Esophagus muscularis mucosa (tissue), 4 donors: ENCODE results near the gene NPAT. TPM values are rescaled to one million over a fixed set of nuclear protein-coding genes. Genes with fewer than 3 reads are reported as not detected.

Experiments used
- DNase-seq: peaks from one replicate; pipeline ENCODE4 v3.0.0-alpha.2; 2017; ENCODE audit errors: extremely low spot score
- H3K27ac ChIP-seq, 4 donors: fragments of 200-600 bp; sonication (generic); replicated peaks in 1 of 4; 1 replicate in 3 of 4; 2 replicates in 1 of 4; pipeline ENCODE4 v1.5.1; 2016 to 2019; ENCODE audit warnings: mild to moderate bottlenecking in 1 of 4
- H3K27me3 ChIP-seq, 4 donors: fragments of 200-600 bp; sonication (generic); one replicate each; pipeline versions ENCODE4 v1.5.1 to v1.6.0; 2016 to 2019
- H3K36me3 ChIP-seq, 4 donors: fragments of 200-600 bp; sonication (generic); one replicate each; pipeline ENCODE4 v1.5.1; 2016 to 2019
- H3K4me1 ChIP-seq, 4 donors: fragments of 200-600 bp; sonication (generic); one replicate each; pipeline ENCODE4 v1.5.1; 2016 to 2019
- H3K4me3 ChIP-seq, 4 donors: fragments of 200-600 bp; sonication (generic); 1 replicate in 2 of 4; 2 replicates in 2 of 4; pipeline ENCODE4 v1.5.1; 2016 to 2019; ENCODE audit warnings: mild to moderate bottlenecking in 4 of 4, moderate library complexity in 1 of 4
- H3K9me3 ChIP-seq, 4 donors: fragments of 200-600 bp; sonication (generic); 1 replicate in 3 of 4; 2 replicates in 1 of 4; pipeline ENCODE4 v1.5.1; 2016 to 2019
- EP300 ChIP-seq: sonication (generic); formaldehyde crosslinking; IDR thresholded peaks from one replicate; pipeline ENCODE4 v1.6.1; 2017; ENCODE audit warnings: antibody characterized with exemption
- POLR2A ChIP-seq: fragments of 450-650 bp; IDR thresholded peaks from one replicate; pipeline ENCODE4 v1.6.1; 2017; ENCODE audit warnings: antibody characterized with exemption, moderate library complexity, mild to moderate bottlenecking, low read depth
- POLR2AphosphoS5 ChIP-seq, 2 donors: sonication (generic); formaldehyde crosslinking; IDR thresholded peaks; one replicate each; pipeline ENCODE4 v1.6.1; 2017; ENCODE audit warnings: antibody characterized with exemption in 2 of 2
- WGBS: methylation state at CpG from one replicate; pipeline ENCODE4 v1.1.5; 2018; 5-methylcytosine and 5-hydroxymethylcytosine counted together
- intact Hi-C: fragments of 100-400 bp; cut with DNase I; formaldehyde crosslinking; loops from one replicate; pipeline ENCODE4 v1.15.1; 2023
- total RNA-seq, 4 donors: library from RNA; depleted of rRNA; stranded (reverse); fragments of >200 nt; gene quantifications; one replicate each; pipeline versions ENCODE4 v1.1.0 to v1.2.1, GENCODE V29; 2016
- TF ChIP-seq, protein P1 (sequence below), 3 experiments: fragments of 200-600 bp in 2 of 3; fragments of 450-650 bp in 1 of 3; sonication (generic) in 2 of 3; IDR thresholded peaks; one replicate each; pipeline ENCODE4 v1.5.1; 2017 to 2019; ENCODE audit warnings: antibody characterized with exemption in 3 of 3, mild to moderate bottlenecking in 2 of 3, moderate library complexity in 1 of 3

Gene NPAT
- total RNA-seq, 4 donors from 2014 or later: 10.4 to 13.7 (median 10.7) TPM

DNA sequence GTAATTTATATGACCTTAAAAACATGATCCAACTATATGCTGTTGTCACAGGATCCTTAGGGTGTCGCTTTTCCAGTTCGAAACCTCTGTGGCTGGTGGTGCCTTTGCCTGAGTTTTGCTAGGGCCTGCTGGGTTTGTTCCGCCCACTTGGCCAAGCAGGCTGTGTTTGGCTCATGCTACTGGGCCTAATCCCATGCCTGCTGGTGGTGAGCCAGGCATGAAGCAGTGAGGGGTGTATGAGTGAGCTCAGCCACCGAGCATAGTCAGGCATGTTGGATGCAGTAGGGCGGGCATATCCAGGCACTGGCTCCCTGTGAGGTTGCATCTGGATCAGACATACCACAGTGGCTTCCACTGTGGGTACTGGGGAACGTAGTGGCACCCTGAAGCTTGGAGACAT is 16.3 kb downstream of the NPAT start:
- H3K27me3 ChIP-seq: no peaks in the 10 kb centered on the region
- DNase-seq: no peak
- intact Hi-C loops: loop anchor here (5.0 kb wide), 1 partner anchor 764 kb away; no protein-coding TSS in a partner anchor
- H3K27ac ChIP-seq: no peak overlapping the region
- H3K36me3 ChIP-seq: peaks cover 4 to 65% (median 44%) of the 10 kb centered on the region in 4 donors
- no peaks in the 10 kb centered on the region for H3K9me3 ChIP-seq
- 83% methylated on average over 6 of the region's 6 CpGs for WGBS
- no peak for TF ChIP-seq POLR2A
- TF ChIP-seq POLR2AphosphoS5 (IDR thresholded peaks at IDR 0.05): no peak
- TF ChIP-seq EP300: no peak
- TF ChIP-seq, protein P1, sequence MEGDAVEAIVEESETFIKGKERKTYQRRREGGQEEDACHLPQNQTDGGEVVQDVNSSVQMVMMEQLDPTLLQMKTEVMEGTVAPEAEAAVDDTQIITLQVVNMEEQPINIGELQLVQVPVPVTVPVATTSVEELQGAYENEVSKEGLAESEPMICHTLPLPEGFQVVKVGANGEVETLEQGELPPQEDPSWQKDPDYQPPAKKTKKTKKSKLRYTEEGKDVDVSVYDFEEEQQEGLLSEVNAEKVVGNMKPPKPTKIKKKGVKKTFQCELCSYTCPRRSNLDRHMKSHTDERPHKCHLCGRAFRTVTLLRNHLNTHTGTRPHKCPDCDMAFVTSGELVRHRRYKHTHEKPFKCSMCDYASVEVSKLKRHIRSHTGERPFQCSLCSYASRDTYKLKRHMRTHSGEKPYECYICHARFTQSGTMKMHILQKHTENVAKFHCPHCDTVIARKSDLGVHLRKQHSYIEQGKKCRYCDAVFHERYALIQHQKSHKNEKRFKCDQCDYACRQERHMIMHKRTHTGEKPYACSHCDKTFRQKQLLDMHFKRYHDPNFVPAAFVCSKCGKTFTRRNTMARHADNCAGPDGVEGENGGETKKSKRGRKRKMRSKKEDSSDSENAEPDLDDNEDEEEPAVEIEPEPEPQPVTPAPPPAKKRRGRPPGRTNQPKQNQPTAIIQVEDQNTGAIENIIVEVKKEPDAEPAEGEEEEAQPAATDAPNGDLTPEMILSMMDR (IDR thresholded peaks at IDR 0.05): no peak
- no peaks in the 10 kb centered on the region for H3K4me1 ChIP-seq
- no peak overlapping the region for H3K4me3 ChIP-seq

DNA sequence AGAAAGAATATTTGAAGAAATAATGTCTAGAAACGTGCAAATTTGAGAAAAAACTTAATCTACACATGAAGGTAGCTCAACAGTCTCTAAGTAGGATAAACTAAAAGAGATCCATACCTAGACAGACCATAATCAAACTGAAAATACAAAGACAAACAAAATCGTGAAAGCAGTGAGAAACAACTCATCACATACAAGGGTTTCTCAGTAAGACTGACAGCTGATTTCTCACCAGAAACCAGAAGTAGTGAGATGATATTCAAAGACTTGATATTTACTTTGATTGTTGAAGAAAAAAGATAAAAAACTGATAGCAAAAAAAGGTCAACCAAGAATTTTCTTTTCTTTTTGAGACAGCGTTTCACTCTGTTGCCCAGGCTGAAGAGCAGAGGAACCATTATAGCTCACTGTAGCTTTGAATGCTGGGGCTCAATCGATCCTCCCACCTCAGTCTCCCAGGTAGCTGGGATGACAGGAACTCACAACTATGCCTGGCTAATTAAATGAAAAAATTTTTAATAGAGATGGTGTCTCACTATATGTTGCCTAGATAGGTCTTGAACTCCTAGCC is 17.4 kb downstream of the NPAT start:
- intact Hi-C loops: loop anchor here (5.0 kb wide), 1 partner anchor 763 kb away; no protein-coding TSS in a partner anchor
- no peaks in the 10 kb centered on the region for H3K27me3 ChIP-seq
- H3K4me3 ChIP-seq: no peak overlapping the region
- no peaks in the 10 kb centered on the region for H3K9me3 ChIP-seq
- TF ChIP-seq, protein P1 (IDR thresholded peaks at IDR 0.05): no peak
- no peak for TF ChIP-seq EP300
- no peak for TF ChIP-seq POLR2A
- WGBS: 93% methylated on average over 4 of the region's 4 CpGs
- H3K4me1 ChIP-seq: no peaks in the 10 kb centered on the region
- H3K27ac ChIP-seq: no peak overlapping the region
- peaks cover 4 to 53% (median 35%) of the 10 kb centered on the region in 4 donors for H3K36me3 ChIP-seq
- DNase-seq: no peak

DNA sequence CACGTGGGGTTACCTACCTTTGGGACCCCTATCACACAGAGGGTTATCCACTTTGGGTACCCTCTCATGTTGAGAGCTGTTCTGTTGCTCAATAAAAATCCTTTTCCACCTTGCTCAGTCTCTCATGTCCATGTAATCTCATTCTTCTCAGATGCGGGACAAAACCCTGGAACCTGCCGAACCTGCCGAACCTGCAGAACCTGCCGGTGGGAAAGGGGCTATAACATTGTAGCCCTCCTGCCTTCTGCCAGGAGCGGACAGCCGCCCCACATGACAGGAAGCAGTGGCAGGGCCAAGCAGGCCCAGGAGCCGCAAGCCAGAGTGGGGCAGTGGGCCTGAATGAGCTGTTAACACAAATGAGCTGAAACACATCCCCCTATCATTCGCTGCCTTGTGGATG is 18.1 kb downstream of the NPAT start:
- no peak overlapping the region for H3K4me3 ChIP-seq
- TF ChIP-seq EP300 (no peak), POLR2AphosphoS5 (IDR thresholded peaks at IDR 0.05) (no peak), POLR2A (no peak)
- TF ChIP-seq, protein P1 (IDR thresholded peaks at IDR 0.05): no peak
- H3K27ac ChIP-seq: no peak overlapping the region
- H3K9me3 ChIP-seq: no peaks in the 10 kb centered on the region
- DNase-seq: no peak
- H3K27me3 ChIP-seq: no peaks in the 10 kb centered on the region
- intact Hi-C loops: no loop called here
- WGBS: 93% methylated on average over 8 of the region's 9 CpGs
- peaks cover 0 to under 1% (median 0%) of the 10 kb centered on the region in 4 donors for H3K4me1 ChIP-seq
- peaks cover 4 to 57% (median 33%) of the 10 kb centered on the region in 4 donors for H3K36me3 ChIP-seq

DNA sequence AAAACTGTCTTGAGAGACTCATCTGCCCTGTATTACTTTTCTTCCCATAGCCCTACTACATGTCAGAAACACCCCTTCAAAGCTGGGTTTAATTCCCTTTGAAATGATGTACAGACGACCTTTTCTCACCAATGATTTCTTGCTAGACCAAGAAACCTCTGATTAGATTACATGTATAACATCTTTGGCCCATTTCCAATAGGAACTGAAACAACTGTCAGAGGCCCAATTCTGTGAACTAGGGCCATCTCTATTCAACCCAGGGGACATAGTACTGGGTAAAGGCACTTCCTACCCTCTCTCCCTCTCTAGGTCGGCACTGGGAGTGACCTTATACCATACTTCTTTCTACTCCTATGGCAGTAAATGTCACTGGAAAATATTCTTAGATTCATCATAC is 19.4 kb downstream of the NPAT start:
- intact Hi-C loops: no loop called here
- Histone ChIP-seq H3K36me3 (peaks cover 4 to 52% (median 35%) of the 10 kb centered on the region in 4 donors), H3K27ac (no peak overlapping the region), H3K9me3 (no peaks in the 10 kb centered on the region), H3K27me3 (no peaks in the 10 kb centered on the region), H3K4me1 (peaks cover 0 to 5% (median 2%) of the 10 kb centered on the region in 4 donors), H3K4me3 (no peak overlapping the region)
- TF ChIP-seq, protein P1 (IDR thresholded peaks at IDR 0.05): no peak
- TF ChIP-seq EP300 (no peak), POLR2A (no peak), POLR2AphosphoS5 (IDR thresholded peaks at IDR 0.05) (no peak)
- WGBS: 70% methylated on average over 2 of the region's 2 CpGs
- no peak for DNase-seq
